Vagina (tissue), 2 donors: ENCODE results near the gene INPP5B. TPM values are rescaled to one million over a fixed set of nuclear protein-coding genes. Genes with fewer than 3 reads are reported as not detected.
"Not testable (repeated sequence)": the region's sequence is repeated elsewhere in the genome, so short reads cannot be mapped to it uniquely, and the experiment has no call there.

Source experiments
- DNase-seq, 2 donors: peaks; one replicate each; pipeline ENCODE4 v3.0.0-alpha.2; 2017; ENCODE audit errors: extremely low spot score in 2 of 2
- H3K27ac ChIP-seq: fragments of 200-600 bp; sonication (generic); one replicate; pipeline ENCODE4 v1.5.1; 2019
- H3K27me3 ChIP-seq: fragments of 200-600 bp; sonication (generic); one replicate; pipeline ENCODE4 v1.5.1; 2019
- H3K36me3 ChIP-seq, 2 donors: fragments of 200-600 bp; sonication (generic); one replicate each; pipeline ENCODE4 v1.5.1; 2017 to 2019
- H3K4me1 ChIP-seq: fragments of 200-600 bp; sonication (generic); one replicate; pipeline ENCODE4 v1.5.1; 2019
- H3K4me3 ChIP-seq, 2 donors: fragments of 200-600 bp; sonication (generic); 1 replicate in 1 of 2; 2 replicates in 1 of 2; pipeline ENCODE4 v1.5.1; 2016 to 2019
- H3K9me3 ChIP-seq: fragments of 200-600 bp; sonication (generic); one replicate; pipeline ENCODE4 v1.5.1; 2019
- POLR2A ChIP-seq, 2 donors: fragments of 450-650 bp; IDR thresholded peaks; one replicate each; pipeline ENCODE4 v1.6.1; 2017; ENCODE audit warnings: antibody characterized with exemption in 2 of 2, mild to moderate bottlenecking in 2 of 2, moderate library complexity in 2 of 2
- POLR2AphosphoS5 ChIP-seq, 2 donors: sonication (generic); formaldehyde crosslinking; IDR thresholded peaks; one replicate each; pipeline ENCODE4 v1.9.0; 2017; ENCODE audit warnings: antibody characterized with exemption in 2 of 2, mild to moderate bottlenecking in 2 of 2, low read depth in 1 of 2; ENCODE audit not compliant: insufficient read depth in 1 of 2
- intact Hi-C: fragments of 100-400 bp; cut with DNase I; formaldehyde crosslinking; loops from one replicate; pipeline ENCODE4 v1.15.1; 2023
- total RNA-seq: library from RNA; depleted of rRNA; stranded (reverse); fragments of >200 nt; gene quantifications from one replicate; pipeline ENCODE4 v1.2.3, GENCODE V29; 2016
- TF ChIP-seq, protein P1 (sequence below), 3 experiments: fragments of 450-650 bp in 2 of 3; fragments of 200-600 bp in 1 of 3; sonication (generic) in 1 of 3; IDR thresholded peaks; one replicate each; pipeline ENCODE4 v1.5.1; 2017 to 2019; ENCODE audit warnings: antibody characterized with exemption in 3 of 3, mild to moderate bottlenecking in 2 of 3, moderate library complexity in 2 of 3

Gene INPP5B
- total RNA-seq, 1 donor from 2014 or later = 31.2 TPM

DNA sequence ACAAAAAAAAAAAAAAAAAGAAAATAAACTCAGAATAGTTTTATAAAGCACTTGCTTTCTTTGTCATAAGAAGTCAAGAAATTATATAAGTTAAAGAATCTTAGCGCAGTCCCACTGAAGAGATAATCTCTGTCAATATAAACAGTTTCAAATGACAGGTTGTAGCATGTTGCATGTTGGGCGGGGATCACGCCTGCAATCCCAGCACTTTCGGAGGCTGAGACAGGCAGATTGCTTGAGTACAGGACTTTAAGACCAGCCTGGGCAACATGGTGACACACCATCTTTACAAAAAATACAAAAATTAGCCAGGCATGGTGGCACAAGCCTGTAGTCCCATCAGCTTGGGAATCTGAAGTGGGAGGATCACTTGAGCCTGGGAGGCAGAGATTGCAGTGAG, 18.4 kb upstream of the INPP5B start:
- no peak overlapping the region for H3K27ac ChIP-seq
- intact Hi-C loops = no loop called here
- no peak overlapping the region for H3K4me3 ChIP-seq
- no peak for DNase-seq
- H3K27me3 ChIP-seq = no peaks in the 10 kb centered on the region
- H3K9me3 ChIP-seq = no peaks in the 10 kb centered on the region
- no peak for TF ChIP-seq POLR2A (IDR thresholded peaks at IDR 0.05)
- TF ChIP-seq POLR2AphosphoS5 (IDR thresholded peaks at IDR 0.05; ENCODE audit: insufficient read depth in 1 of 2, low read depth in 1 of 2) = no peak
- TF ChIP-seq, protein P1, sequence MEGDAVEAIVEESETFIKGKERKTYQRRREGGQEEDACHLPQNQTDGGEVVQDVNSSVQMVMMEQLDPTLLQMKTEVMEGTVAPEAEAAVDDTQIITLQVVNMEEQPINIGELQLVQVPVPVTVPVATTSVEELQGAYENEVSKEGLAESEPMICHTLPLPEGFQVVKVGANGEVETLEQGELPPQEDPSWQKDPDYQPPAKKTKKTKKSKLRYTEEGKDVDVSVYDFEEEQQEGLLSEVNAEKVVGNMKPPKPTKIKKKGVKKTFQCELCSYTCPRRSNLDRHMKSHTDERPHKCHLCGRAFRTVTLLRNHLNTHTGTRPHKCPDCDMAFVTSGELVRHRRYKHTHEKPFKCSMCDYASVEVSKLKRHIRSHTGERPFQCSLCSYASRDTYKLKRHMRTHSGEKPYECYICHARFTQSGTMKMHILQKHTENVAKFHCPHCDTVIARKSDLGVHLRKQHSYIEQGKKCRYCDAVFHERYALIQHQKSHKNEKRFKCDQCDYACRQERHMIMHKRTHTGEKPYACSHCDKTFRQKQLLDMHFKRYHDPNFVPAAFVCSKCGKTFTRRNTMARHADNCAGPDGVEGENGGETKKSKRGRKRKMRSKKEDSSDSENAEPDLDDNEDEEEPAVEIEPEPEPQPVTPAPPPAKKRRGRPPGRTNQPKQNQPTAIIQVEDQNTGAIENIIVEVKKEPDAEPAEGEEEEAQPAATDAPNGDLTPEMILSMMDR (IDR thresholded peaks at IDR 0.05) = no peak
- no peaks in the 10 kb centered on the region for H3K4me1 ChIP-seq
- H3K36me3 ChIP-seq = peaks cover 0 to 55% of the 10 kb centered on the region in 2 donors

DNA sequence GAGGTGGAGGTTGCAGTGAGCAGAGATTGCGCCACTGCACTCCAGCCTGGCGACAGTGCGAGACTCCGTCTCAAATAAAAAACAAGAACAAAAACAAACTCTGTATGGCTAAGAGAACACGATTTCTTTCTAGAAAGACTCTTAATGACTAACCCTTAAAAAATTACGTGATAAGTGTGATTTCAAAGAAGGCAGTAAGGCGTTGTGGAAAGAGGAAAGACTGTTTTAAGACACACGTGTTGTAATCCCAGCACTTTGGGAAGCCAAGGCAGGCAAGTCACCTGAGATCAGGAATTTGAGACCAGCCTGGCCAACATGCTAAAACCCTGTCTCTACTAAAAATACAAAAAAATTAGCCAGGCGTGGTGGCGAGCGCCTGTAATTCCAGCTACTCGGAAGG, 17.3 kb upstream of the INPP5B start:
- intact Hi-C loops, DNase-seq, H3K27ac ChIP-seq, H3K4me1 ChIP-seq, H3K27me3 ChIP-seq, H3K9me3 ChIP-seq, H3K4me3 ChIP-seq: not testable (repeated sequence)
- H3K36me3 ChIP-seq = peaks cover 0 to 56% of the 10 kb centered on the region in 2 donors

DNA sequence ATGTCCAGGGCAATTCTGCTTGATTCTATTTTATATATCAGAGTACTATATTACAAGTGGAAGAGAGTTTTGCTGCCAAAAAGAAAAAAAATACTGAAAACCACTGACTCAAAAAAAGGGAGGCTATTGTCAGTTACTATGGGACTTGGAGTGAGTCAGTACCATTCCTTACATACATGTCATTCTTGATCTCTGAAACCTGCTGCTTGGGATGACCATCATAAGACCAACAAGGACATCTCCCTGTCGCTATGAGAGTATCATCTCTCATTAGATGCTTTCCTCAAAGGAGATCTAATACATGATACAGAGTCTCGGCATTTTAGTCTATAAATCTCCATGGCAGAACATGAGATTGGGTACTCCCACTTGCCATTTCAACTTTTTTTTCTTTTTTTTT, 11.8 kb upstream of the INPP5B start:
- intact Hi-C loops = no loop called here
- H3K4me1 ChIP-seq = no peaks in the 10 kb centered on the region
- H3K27me3 ChIP-seq = no peaks in the 10 kb centered on the region
- H3K9me3 ChIP-seq = no peaks in the 10 kb centered on the region
- no peak overlapping the region for H3K4me3 ChIP-seq
- DNase-seq = no peak
- H3K27ac ChIP-seq = no peak overlapping the region
- no peak for TF ChIP-seq POLR2A (IDR thresholded peaks at IDR 0.05)
- TF ChIP-seq, protein P1 (IDR thresholded peaks at IDR 0.05) = no peak
- no peak for TF ChIP-seq POLR2AphosphoS5 (IDR thresholded peaks at IDR 0.05; ENCODE audit: insufficient read depth in 1 of 2, low read depth in 1 of 2)
- H3K36me3 ChIP-seq = peaks cover 0 to 37% of the 10 kb centered on the region in 2 donors

DNA sequence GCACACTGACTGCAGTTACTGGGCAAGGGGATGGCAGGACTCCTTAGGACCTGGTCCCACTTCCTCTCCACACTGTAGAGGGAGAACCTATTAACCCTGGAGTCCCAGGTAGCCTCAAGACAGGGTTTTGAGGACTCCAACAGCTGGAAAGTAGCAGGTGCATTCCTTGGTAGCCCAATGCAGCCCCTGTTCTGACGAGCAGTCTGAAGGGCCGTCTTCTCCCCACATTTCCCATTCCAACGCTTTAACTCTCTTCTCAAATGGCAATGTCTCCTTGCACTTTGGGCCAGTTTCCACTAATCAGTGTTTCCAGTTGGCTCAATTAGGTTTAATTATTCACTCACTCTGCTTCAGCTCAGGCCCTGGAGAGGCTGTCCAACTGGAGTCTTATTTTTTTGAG, 8.8 kb upstream of the INPP5B start:
- intact Hi-C loops = no loop called here

DNA sequence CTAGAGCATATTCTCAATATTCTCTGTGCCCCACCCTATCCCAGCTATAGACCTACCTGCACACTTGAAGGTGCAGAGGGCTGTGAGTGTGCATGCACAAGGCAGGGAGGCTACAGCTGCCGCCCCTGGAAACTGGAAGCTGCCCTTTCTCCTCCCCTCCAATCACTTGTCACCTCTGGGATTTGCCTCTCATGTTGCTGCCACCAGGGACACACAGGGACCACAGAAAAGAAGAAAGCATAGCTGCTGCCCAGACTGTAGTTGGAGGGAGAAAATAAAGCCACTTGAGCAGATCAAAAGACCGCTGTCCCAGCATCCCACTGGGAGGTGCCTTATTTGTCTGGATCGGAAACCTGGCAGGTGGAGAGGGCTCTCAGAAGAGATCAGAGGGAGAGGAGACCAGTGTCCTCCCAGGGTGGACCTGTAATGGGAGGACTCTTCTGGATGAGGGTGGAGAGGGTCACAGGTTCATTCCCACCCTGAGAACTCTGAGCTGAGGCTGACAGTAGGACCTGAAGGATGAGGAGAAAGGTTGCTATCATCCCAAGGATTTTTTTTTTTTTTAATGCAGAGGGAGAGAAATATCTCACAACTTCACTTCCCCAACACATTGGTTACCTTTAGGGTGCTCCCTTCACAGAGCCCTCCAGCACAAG, 7.6 kb upstream of the INPP5B start:
- Histone ChIP-seq H3K4me3 (no peak overlapping the region), H3K4me1 (no peaks in the 10 kb centered on the region), H3K27me3 (no peaks in the 10 kb centered on the region), H3K36me3 (peaks cover 0 to 22% of the 10 kb centered on the region in 2 donors), H3K27ac (no peak overlapping the region), H3K9me3 (no peaks in the 10 kb centered on the region)
- TF ChIP-seq POLR2AphosphoS5 (IDR thresholded peaks at IDR 0.05; ENCODE audit: insufficient read depth in 1 of 2, low read depth in 1 of 2) (no peak), POLR2A (IDR thresholded peaks at IDR 0.05) (no peak)
- TF ChIP-seq, protein P1 (IDR thresholded peaks at IDR 0.05) = no peak
- intact Hi-C loops = no loop called here
- DNase-seq = no peak

More for the DNA sequence above, 8.8 kb upstream of the INPP5B start:
- Histone ChIP-seq H3K27ac (no peak overlapping the region), H3K36me3 (peaks cover 0 to 30% of the 10 kb centered on the region in 2 donors), H3K4me1 (no peaks in the 10 kb centered on the region), H3K9me3 (no peaks in the 10 kb centered on the region), H3K4me3 (no peak overlapping the region), H3K27me3 (no peaks in the 10 kb centered on the region)
- no peak for DNase-seq
- TF ChIP-seq POLR2A (IDR thresholded peaks at IDR 0.05) (no peak), POLR2AphosphoS5 (IDR thresholded peaks at IDR 0.05; ENCODE audit: insufficient read depth in 1 of 2, low read depth in 1 of 2) (no peak)
- TF ChIP-seq, protein P1 (IDR thresholded peaks at IDR 0.05) = no peak
